Glomerular endothelial cell (primary cell): ENCODE data around the gene GPR39. TPM values are rescaled to one million over a fixed set of nuclear protein-coding genes. Genes with fewer than 3 reads are reported as not detected.

Experiments
- DNase-seq: peaks from one replicate; pipeline ENCODE4 v3.0.0-alpha.2; 2011; ENCODE audit warnings: low read depth, low spot score; ENCODE audit errors: extremely low read depth
- total RNA-seq: library from RNA; depleted of rRNA; stranded (reverse); fragments of >200 nt; gene quantifications from 2 replicates; pipeline ENCODE4 v1.2.3, GENCODE V29; 2015

The GPR39 gene
- total RNA-seq, 1 donor from 2014 or later, result 0.29 TPM

DNA sequence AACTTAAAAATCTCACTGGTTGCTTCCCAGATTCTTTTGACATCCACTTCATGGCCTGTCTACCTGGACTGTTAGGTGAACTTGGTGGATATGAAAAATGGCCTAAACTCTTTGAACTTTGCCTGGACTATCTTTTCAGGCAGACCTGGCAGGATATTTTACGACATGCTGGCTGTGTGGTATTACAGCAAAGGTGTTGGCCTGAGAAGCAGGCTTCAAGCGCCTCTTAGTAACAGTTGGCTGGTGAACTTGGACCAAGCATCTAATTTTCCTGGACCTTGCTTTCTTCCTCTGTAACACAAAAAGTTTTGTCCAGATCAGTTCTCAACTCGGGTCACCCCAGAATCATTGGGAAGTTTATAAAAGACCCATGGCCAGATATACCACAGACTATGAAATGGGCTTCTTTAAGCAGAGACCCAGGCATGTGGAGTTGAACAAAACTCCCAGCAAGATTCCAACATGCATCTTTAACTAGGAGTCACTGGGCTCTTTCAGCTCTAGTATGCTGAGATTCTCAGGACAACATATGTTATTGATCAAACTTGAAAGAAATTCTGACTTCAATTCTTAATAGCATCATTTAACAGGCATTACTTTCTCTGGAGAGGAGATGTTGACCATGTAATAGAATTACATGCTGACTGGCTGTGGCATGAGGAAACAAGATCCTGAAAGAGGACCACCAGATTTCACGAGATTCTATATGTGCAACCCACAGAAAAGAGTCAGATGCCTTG is 249.0 kb downstream of the GPR39 start:
- no peak for DNase-seq

GRCh38 chr2:132667706-132668105 is 251.1 kb downstream of the GPR39 start:
- no peak for DNase-seq

- DNase-seq, result no peak
Measured at GRCh38 chr2:132668189-132668823, 251.7 kb downstream of the GPR39 start.

DNA sequence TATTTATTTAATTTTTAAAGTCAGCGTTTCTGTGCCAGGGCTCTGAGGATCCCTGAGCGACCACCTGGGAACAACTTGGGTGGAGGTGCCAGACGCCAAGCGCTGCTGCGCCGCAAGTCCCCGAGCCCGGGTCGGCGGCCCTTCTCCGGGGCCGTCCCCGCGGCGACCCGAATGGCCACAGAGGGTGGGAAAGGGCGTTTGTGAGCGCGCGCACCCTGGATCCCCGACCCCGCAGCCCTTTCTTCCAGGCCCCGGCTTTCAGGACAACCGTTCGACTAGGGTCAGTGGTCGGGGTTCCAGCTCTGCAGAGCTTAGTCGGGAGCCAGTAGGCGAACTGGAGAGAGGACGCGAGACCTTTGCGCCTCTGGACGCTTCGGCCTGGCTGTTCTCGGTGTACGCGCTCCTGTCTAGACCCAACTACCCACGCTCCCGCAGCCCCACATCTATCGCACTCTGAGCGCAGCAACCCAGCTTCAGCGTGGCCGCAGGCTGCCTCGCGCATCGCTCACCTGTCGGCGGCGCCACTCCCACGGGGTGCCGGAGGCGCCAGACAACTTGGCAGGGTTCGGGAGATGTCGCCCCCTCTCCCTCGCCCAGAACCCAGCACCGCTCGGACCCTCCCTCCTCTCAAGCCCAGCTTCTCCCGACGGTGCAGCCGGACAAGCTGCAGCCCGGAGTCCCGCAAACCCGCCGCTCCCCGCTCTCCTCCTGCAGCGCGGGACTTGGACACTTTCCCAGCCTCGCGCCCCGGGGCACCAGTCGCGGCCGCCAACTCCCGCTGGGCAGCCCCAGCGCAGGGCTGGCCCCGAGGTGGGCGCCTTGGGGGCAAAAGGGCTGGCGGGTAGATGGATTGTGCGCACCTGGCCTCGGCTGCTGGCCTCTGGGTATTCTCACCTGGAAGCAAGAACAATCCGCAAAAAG is 252.6 kb downstream of the GPR39 start:
- DNase-seq, result no peak

DNA sequence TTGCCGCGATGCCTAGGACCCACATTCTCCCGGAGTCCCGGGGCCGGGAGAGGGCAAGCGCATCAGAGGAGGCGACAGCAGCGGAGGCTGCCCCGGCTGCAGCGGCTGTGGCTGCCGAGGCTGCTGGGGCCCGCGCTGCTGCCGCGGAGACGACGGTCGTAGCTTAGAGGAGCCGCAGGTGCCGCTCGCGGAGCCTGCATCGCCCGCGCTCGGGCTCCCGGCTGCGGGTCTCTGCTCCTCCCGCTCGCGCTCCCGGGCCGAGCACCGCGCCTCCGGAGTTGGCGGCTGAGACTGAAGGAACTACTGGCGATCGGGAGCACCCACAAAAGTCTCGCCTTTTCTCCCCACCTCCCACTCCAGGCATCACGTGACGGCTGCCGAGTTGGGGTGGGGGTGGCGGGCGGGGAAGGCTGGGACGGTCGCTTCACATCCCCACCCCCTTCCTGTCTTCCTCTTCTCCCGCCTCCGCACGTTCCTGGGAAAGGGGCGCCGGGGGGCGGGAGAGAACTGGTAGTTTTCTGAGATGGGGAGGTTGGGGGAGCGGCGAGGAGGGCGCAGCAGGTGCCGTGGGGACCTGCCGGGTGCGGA is 253.4 kb downstream of the GPR39 start, which contains the start of gene LYPD1:
Gene LYPD1 (minus strand): TSS at position 298 of the 588 bp plus-strand sequence. CDS start 273 bp downstream, at position 25.
- no peak for DNase-seq

GRCh38 chr2:132670496-132671150 is 254.0 kb downstream of the GPR39 start:
- DNase-seq, result no peak

DNA sequence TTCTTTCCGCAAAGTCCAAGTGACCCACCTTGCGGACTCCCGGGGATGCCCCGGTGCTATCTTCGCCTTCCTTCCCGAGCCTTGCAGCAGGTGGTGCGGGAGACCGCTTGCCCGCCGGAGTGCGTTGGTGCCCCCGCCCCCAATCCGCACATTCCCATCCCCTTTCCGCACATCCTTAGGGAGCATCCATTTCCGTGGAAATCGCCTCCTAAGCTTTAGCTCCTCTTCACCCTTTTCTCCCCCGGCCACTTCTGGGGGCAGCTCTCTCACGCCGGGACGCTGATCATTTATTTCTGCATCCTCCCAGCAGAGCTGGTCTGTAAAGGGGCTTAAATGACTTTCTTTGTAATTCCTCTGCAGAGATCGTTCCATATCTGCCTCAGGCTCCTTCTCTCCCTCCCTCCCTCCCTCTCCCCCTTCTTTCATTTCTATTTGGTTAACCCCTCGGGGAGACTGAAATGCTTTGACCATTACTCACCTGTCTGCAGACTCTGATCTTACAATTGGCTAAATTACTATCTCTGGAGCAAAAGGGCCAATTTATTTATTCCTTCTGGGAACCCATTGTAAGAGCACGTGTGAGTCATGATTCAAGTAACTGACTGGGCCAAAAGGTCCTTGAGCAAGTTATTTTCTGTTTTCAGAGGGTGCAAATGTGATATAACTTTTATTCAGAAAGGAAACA is 254.7 kb downstream of the GPR39 start:
- DNase-seq, result peak; percentile 41

DNA sequence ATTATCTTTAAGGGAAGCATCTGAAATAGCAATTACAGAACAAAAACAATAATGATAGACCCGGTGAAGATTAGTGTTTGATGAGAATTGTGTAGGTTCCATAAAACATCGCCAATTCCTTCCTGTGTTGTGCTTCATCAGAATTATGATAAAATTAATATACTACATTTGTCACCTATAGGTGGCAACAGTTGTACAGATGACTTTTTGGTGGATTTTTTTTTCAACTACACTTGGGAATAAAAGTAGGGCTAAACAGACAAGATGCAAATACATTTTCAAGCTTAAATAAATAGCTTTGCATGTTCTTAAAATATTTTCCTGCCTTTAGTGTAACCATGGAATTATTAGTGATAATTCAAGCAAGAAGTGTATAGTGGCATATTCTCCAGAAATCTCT is 260.4 kb downstream of the GPR39 start:
- no peak for DNase-seq

GRCh38 chr2:132677661-132678060 is 261.1 kb downstream of the GPR39 start:
- no peak for DNase-seq

GRCh38 chr2:132678483-132678882 is 261.9 kb downstream of the GPR39 start:
- DNase-seq, result no peak

- DNase-seq, result no peak
Measured at GRCh38 chr2:132680544-132680943, 263.9 kb downstream of the GPR39 start.

- no peak for DNase-seq
Measured at GRCh38 chr2:132681766-132682165, 265.2 kb downstream of the GPR39 start.

DNA sequence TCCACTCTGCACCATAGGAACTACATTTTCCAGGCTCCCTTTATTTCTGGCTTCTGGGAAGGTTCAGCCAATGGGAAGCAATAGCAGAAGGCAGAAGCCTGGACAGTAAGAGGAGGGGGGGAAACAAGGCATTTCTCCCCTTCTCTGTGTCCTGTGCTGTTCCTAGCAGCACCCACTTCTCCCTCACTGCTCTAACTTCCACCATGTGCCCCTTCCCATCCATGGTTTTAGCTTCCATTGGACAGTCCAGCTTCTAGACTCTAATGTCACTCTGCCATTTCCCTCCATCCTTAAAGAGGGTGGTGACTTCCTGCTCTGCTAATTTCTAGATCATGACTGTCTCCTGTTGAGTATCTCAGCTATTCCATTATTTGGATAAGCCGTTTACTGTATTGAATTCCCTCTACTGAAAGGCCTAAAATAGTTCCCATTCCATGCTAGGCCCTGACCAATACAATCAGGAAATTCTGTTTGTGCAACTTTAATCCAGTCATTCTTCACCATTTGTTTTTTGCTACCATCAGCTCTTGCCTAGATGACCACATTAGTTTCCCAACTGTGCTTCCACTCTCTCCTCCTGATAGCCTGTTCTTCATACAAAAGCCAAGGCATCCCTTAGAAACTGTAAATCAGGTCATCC is 274.2 kb downstream of the GPR39 start:
- DNase-seq, result no peak

GRCh38 chr2:132691556-132691955 is 275.0 kb downstream of the GPR39 start:
- DNase-seq, result no peak

GRCh38 chr2:132692816-132693215 is 276.2 kb downstream of the GPR39 start:
- no peak for DNase-seq
